ENCODE results near the gene OR14A16.

DNA sequence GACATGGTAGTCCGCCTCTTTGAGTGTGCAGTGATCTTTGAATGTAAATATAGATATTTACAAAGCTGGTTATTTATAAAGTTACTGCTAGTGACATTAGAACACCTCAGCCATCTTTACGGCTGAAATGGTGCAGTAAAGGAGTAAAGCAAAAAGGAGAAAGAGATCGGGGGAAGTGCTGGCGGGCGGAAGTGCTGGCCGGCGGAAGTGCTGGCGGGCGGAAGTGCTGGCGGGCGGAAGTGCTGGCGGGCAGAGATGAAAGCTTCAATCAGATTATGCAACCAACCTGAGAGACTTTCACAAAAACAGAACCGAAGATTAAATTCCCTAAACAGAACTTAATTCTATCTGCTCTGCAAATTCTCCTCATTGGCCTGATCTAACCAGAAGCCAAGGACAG is 1.4 kb upstream of the OR14A16 start:
- TF ChIP-seq, protein P1, sequence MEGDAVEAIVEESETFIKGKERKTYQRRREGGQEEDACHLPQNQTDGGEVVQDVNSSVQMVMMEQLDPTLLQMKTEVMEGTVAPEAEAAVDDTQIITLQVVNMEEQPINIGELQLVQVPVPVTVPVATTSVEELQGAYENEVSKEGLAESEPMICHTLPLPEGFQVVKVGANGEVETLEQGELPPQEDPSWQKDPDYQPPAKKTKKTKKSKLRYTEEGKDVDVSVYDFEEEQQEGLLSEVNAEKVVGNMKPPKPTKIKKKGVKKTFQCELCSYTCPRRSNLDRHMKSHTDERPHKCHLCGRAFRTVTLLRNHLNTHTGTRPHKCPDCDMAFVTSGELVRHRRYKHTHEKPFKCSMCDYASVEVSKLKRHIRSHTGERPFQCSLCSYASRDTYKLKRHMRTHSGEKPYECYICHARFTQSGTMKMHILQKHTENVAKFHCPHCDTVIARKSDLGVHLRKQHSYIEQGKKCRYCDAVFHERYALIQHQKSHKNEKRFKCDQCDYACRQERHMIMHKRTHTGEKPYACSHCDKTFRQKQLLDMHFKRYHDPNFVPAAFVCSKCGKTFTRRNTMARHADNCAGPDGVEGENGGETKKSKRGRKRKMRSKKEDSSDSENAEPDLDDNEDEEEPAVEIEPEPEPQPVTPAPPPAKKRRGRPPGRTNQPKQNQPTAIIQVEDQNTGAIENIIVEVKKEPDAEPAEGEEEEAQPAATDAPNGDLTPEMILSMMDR (IDR thresholded peaks at IDR 0.05), result no peak
- TF ChIP-seq EP300 (IDR thresholded peaks at IDR 0.05), result no peak
- TF ChIP-seq POLR2A (IDR thresholded peaks at IDR 0.05), result no peak
